ENCODE data around the gene ZNF541. TPM values are rescaled to one million over a fixed set of nuclear protein-coding genes. Genes with fewer than 3 reads are reported as not detected.

ZNF541 gene
- total RNA-seq, 6 experiments from 2014 or later, result 0.26 TPM; not detected in 5

GRCh38 chr19:47545061-47545948, 27.6 kb downstream of the ZNF541 start:
- no peak overlapping the region for H3K4me3 Mint-ChIP-seq
- H3K4me1 Mint-ChIP-seq (ENCODE audit: low read depth), result peaks cover 13% of the 10 kb centered on the region
- no peak for TF ChIP-seq CTCF (IDR thresholded peaks at IDR 0.05)
- no peak for DNase-seq
- peaks cover 20% of the 10 kb centered on the region for H3K27me3 Mint-ChIP-seq (ENCODE audit: insufficient read depth)
- H3K36me3 Mint-ChIP-seq (ENCODE audit: low read depth), result no peaks in the 10 kb centered on the region
- H3K9me3 Mint-ChIP-seq, result no peaks in the 10 kb centered on the region
- no peak overlapping the region for H3K27ac Mint-ChIP-seq

- Mint-ChIP-seq H3K27ac (no peak overlapping the region), H3K4me1 (ENCODE audit: low read depth) (peaks cover 13% of the 10 kb centered on the region), H3K4me3 (no peak overlapping the region), H3K27me3 (ENCODE audit: insufficient read depth) (peaks cover 19% of the 10 kb centered on the region), H3K36me3 (ENCODE audit: low read depth) (no peaks in the 10 kb centered on the region), H3K9me3 (no peaks in the 10 kb centered on the region)
- DNase-seq, result no peak
- no peak for TF ChIP-seq CTCF (IDR thresholded peaks at IDR 0.05)
Observed at GRCh38 chr19:47544476-47544875, 28.5 kb downstream of the ZNF541 start.

GRCh38 chr19:47544075-47544474, 28.9 kb downstream of the ZNF541 start:
- Mint-ChIP-seq H3K27me3 (ENCODE audit: insufficient read depth) (peaks cover 15% of the 10 kb centered on the region), H3K36me3 (ENCODE audit: low read depth) (no peaks in the 10 kb centered on the region), H3K4me3 (no peak overlapping the region), H3K4me1 (ENCODE audit: low read depth) (peaks cover 13% of the 10 kb centered on the region), H3K9me3 (no peaks in the 10 kb centered on the region), H3K27ac (no peak overlapping the region)
- TF ChIP-seq CTCF (IDR thresholded peaks at IDR 0.05), result no peak
- DNase-seq, result no peak

DNA sequence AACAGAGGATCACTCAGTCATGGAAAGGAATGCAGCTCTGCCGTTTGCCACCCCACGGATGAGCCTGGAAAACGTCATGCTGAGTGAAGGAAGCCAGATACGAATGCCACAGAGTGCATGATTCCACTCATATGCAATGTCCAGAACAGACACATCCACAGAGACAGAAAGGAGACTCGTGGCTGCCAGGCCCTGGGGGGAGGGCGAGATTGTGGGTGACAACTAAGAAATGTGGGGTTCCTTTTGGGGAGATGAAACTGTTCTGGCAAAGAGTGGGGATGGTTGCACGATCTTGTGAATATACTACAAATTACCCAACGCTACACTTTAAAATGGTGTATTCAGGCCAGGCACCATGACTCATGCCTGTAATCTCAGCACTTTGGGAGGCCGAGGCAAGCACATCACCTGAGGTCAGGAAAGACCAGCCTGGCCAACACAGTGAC, 30.9 kb downstream of the ZNF541 start:
- Mint-ChIP-seq H3K4me3 (no peak overlapping the region), H3K36me3 (ENCODE audit: low read depth) (no peaks in the 10 kb centered on the region), H3K27me3 (ENCODE audit: insufficient read depth) (peaks cover 14% of the 10 kb centered on the region), H3K27ac (no peak overlapping the region), H3K9me3 (no peaks in the 10 kb centered on the region), H3K4me1 (ENCODE audit: low read depth) (peaks cover 20% of the 10 kb centered on the region)
- no peak for TF ChIP-seq CTCF (IDR thresholded peaks at IDR 0.05)
- no peak for DNase-seq

DNA sequence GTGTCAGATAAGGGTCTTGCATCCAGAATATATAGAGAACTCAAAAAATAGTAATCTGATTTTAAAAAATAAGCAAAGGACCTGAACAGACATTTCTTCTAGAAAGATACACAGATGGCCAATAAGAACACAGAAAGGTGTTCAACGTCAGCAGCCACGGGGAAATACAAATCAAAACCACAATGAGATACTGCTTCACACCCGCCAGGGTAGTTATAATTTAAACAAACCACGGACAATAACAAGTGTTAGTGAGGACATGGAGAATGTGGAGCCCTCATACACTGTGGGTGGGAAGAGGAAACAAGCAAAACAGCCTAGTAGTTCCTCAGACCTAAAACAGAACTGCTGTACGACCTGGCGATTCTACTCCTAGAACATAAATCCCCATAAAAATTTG, 31.4 kb downstream of the ZNF541 start:
- Mint-ChIP-seq H3K36me3 (ENCODE audit: low read depth) (no peaks in the 10 kb centered on the region), H3K27ac (no peak overlapping the region), H3K9me3 (no peaks in the 10 kb centered on the region), H3K27me3 (ENCODE audit: insufficient read depth) (peaks cover 14% of the 10 kb centered on the region), H3K4me1 (ENCODE audit: low read depth) (peaks cover 20% of the 10 kb centered on the region), H3K4me3 (no peak overlapping the region)
- no peak for TF ChIP-seq CTCF (IDR thresholded peaks at IDR 0.05)
- DNase-seq, result no peak

Measured in HFFc6 (cell line).